Fibroblast of mammary gland (primary cell): ENCODE data around the gene TMX3.

Source experiments
- DNase-seq: peaks from one replicate; pipeline ENCODE4 v3.0.0-alpha.2; 2010; ENCODE audit warnings: low read depth
- H3K4me3 ChIP-seq: 2 replicates; pipeline ENCODE4 v1.5.1; 2011; ENCODE audit warnings: low read depth, mild to moderate bottlenecking, low read length, moderate library complexity; ENCODE audit not compliant: control insufficient read depth
- CTCF ChIP-seq: conservative IDR thresholded peaks from 2 replicates; pipeline ENCODE4 v1.5.1; 2011; ENCODE audit warnings: low read depth, low read length, inconsistent platforms; ENCODE audit not compliant: control insufficient read depth, insufficient read depth

TMX3 gene

GRCh38 chr18:68740966-68741365 lies 26.1 kb upstream of the TMX3 start:
- DNase-seq: peak; percentile 25
- TF ChIP-seq CTCF: no peak
- H3K4me3 ChIP-seq: no peak overlapping the region

- DNase-seq: no peak
- TF ChIP-seq CTCF: no peak
- H3K4me3 ChIP-seq: no peak overlapping the region
These were observed 24.6 kb upstream of the TMX3 start for GRCh38 chr18:68739462-68739861.

GRCh38 chr18:68738564-68738963 lies 23.7 kb upstream of the TMX3 start:
- no peak overlapping the region for H3K4me3 ChIP-seq
- TF ChIP-seq CTCF: no peak
- DNase-seq: peak; percentile 50

- no peak overlapping the region for H3K4me3 ChIP-seq
- DNase-seq: peak; percentile 76
- TF ChIP-seq CTCF: peak; percentile 92
These were observed 20.8 kb upstream of the TMX3 start for GRCh38 chr18:68735483-68736343.

- DNase-seq: peak; percentile 67
- H3K4me3 ChIP-seq: no peak overlapping the region
- no peak for TF ChIP-seq CTCF
These were observed 19.4 kb upstream of the TMX3 start for GRCh38 chr18:68734308-68734707.

- TF ChIP-seq CTCF: no peak
- peak; percentile 25 for DNase-seq
- H3K4me3 ChIP-seq: no peak overlapping the region
These were observed 18.8 kb upstream of the TMX3 start for GRCh38 chr18:68733707-68734106.

GRCh38 chr18:68728081-68728700 lies 13.3 kb upstream of the TMX3 start:
- no peak for DNase-seq
- no peak overlapping the region for H3K4me3 ChIP-seq
- TF ChIP-seq CTCF: no peak
